Measurements from ENCODE around the gene SUMF2.
"Not testable (repeated sequence)": the region's sequence is repeated elsewhere in the genome, so short reads cannot be mapped to it uniquely, and the experiment has no call there.

Gene SUMF2

GRCh38 chr7:56063882-56064625 is at the start of gene SUMF2:
SUMF2 (plus strand) TSS chr7:56064286; CDS start chr7:56064312, 26 bp downstream.
- peak; percentile 83 for DNase-seq

DNA sequence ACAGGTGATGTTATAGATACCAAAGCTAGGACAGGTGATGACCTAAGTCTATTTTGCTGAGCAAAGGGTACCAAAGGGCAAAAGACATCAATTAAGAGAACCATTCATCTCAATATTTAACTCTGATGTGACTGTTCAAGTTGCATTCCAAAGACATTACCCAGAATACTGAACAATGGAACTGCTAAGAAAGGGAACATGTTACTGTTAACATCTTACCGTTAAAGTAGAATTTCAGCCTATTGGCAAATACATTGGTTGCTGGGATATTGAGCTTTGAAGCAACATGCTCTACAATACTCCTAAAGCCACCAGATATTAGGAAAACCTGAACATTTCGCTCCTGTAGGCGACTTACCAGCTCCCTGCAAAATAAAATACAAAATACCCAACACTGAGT is 47.1 kb upstream of the SUMF2 start:
- not testable (repeated sequence) for DNase-seq

- no peak for DNase-seq
Observed at GRCh38 chr7:56019501-56019900, 44.6 kb upstream of the SUMF2 start.

DNA sequence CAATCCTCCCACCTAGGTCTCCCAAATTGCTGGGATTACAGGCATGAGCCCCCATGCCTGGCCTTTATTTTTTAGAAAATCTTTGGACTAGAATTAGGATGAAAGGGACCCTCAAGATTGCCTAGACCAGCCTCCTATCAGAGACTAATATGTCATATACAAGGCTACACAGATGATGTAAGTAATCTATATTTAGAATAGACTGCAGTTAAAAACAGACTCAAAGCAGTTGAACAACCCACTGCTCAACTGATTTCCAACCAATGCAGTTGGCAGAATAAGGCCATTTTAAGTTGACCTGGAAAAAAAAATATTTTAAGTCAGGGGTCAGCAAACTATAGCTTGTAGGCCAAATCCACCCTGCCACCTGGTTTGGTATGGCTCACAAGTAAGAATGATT is 40.6 kb upstream of the SUMF2 start:
- no peak for DNase-seq

GRCh38 chr7:56026538-56026937 is 37.5 kb upstream of the SUMF2 start:
- DNase-seq = no peak

DNA sequence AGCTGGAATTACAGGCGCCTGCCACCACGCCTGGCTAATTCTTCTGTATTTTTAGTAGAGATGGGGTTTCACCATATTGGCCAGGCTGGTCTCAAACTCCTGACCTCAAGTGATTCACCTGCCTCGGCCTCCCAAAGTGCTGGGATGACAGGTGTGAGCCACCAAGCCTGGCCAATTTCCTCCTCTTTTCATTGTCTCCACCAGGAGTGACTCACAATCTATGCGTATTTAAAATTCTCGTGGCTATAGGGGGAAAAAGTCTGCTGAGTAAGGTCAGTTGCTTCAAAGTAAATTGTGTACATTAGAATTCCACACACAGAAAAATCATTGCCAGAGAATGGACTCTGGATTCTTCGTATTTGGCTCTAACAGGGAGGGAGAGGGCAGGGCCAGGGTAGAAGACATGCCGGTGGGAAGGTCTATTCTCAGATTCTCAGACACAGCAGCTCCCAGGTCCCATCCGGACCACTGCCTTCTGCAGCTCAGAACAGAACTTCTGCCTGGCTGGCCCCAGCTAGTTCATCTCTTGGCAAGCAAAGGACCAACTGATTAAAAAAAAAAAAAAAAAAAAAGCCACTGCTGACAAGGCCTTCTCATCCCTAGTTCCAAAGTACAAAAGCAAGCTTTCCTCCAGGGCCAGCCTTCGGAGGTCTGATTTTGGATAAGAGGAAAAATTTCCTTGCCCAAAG is 35.0 kb upstream of the SUMF2 start:
- DNase-seq = no peak

DNA sequence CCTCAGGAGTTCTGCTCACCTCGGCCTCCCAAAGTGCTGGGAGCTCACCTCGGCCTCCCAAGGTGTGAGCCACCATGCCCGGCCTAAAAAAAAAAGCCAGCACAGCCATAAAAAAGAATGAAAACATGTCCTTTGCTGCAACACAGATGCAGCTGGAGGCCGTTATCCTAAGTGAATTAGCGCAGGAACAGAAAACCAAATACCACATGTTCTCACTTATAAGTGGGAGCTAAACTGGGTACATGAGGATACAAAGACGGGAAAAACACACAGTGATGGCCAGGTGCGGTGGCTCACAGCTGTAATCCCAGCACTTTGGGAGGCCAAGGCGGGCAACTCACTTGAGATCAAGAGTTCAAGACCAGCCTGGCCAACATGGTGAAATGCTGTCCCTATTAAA is 33.7 kb upstream of the SUMF2 start:
- no peak for DNase-seq

DNA sequence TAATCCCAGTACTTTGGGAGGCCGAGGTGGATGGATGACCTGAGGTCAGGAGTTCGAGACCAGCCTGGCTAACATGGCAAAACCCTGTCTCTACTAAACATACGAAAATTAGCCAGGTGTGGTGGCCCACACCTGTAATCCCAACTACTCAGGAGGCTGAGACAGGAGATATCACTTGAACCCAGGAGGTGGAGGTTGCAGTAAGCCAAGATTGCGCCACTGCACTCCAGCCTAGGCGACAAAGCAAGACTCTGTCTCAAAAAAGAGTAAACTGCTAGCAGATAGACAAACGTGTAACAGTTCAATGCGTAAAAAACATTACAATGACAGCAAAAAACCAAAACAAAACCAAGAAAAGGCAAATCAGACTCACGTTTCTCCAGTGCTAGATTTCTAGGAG is 32.5 kb upstream of the SUMF2 start:
- not testable (repeated sequence) for DNase-seq

- not testable (repeated sequence) for DNase-seq
Observed at GRCh38 chr7:56032578-56032977, 31.5 kb upstream of the SUMF2 start.

GRCh38 chr7:56033671-56034432 is 30.2 kb upstream of the SUMF2 start:
- DNase-seq = peak; percentile 86

DNA sequence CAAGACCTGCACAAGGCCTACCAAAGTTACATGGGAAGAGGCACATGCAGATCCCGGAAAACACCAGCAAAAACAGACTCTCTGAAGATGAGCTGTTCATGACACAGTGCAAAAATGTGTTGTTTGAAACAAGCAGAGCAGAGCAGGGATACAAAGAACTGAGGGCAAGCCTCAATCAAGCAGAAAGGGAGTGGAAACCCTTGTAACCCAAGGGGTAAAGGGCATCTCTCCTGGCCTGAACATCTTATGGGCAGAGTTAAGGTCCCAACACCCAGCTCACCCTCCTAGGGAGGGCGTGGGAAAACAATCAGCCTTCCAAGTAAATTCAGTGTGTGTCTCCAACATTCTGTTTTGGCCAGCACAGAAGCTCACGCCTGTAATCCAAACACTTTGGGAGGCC is 23.4 kb upstream of the SUMF2 start:
- no peak for DNase-seq

- DNase-seq = not testable (repeated sequence)
Observed at GRCh38 chr7:56045758-56046157, 18.3 kb upstream of the SUMF2 start.

DNA sequence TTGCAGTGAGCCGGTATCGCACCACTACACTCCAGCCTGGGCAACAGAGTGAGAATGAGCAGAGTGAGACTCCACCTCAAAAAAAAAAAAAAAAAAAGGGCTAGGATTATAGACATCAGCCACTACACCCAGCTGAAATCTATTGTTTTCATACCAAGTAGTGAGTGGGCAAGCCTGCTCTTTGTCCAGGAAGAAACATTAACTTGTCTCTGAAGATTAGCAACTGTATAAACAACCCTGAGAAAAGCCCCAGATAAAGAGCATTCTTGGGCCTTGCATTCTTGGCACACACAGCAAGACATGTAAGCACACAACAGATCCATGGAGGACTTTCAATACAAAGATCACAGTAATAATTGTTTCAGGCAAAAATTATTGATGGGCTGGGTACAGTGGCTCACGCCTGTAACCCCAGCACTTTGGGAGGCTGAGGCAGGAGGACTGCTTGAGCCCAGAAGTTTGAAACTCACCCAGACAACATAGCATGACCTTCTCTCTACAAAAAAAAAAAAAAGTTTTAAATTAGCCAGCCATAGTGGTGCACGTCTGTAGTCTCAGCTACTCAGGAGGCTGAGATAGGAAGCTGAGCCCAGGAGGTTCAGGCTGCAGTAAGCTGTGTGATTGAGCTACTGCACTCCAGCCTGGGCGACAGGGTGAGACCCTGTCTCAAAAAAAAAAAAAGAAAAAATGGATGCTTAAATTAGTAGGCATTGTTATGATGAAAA is 17.2 kb upstream of the SUMF2 start:
- no peak for DNase-seq

DNA sequence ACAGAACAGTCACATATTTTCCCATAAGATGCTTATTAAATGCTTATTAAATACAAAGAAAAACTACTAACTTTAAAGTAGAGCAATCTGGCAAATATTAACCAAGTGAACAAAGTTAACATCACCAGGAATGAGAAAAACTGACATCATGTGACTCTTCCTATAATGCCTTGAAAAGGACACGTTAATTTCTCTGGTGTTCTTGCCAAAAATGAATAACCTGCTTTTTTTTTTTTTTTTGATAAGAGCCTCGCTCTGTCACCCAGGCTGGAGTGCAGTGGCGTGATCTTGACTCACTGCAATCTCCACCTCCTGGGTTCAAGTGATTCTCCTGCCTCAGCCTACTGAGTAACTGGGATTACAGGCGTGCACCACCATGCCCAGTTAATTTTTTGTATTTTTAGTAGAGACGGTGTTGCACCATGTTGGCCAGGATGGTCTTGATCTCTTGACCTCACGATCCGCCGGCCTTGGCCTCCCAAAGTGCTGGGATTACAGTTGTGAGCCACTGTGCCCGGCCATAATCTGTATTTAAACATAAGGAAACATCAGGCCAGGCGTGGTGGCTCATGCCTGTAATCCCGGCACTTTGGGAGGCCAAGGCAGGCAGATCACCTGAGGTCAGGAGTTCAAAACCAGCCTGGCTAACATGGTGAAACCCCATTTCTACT is 16.5 kb upstream of the SUMF2 start:
- not testable (repeated sequence) for DNase-seq

DNA sequence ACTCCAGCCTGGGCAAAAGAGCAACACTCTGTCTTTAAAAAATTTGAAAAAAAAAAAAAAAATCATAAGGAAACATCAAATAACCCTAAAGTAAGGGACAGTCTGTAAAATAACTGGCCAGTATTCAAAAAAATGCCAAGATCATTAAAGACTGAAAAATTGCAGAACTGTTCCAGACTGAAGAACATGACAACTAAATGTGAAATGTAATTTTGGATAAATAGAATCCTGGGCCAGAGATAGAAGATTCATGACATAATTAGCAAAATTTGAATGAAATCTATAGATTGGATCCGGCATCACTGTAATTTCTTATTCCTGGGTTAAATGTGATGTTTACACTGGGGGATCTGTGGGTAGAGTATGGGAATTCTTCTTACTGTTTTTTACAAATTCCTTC is 15.8 kb upstream of the SUMF2 start:
- DNase-seq = no peak

- not testable (repeated sequence) for DNase-seq
Observed at GRCh38 chr7:56048763-56049162, 15.3 kb upstream of the SUMF2 start.

GRCh38 chr7:56051053-56051338 is 13.1 kb upstream of the SUMF2 start:
- no peak for DNase-seq

- DNase-seq = peak; percentile 96
Observed at GRCh38 chr7:56051339-56052191, 12.5 kb upstream of the SUMF2 start, which contains the start of the genes CCT6A and PSPH. CCT6A (plus strand) TSS chr7:56051765; CDS start chr7:56051849, 84 bp downstream. PSPH (minus strand) TSS chr7:56051444; CDS start chr7:56021212, 30,232 bp downstream.

GRCh38 chr7:56053379-56053778 is 10.7 kb upstream of the SUMF2 start:
- DNase-seq = no peak

- no peak for DNase-seq
Observed at GRCh38 chr7:56053993-56054392, 10.1 kb upstream of the SUMF2 start.

- no peak for DNase-seq
Observed at GRCh38 chr7:56062382-56062781, 1.7 kb upstream of the SUMF2 start.

DNA sequence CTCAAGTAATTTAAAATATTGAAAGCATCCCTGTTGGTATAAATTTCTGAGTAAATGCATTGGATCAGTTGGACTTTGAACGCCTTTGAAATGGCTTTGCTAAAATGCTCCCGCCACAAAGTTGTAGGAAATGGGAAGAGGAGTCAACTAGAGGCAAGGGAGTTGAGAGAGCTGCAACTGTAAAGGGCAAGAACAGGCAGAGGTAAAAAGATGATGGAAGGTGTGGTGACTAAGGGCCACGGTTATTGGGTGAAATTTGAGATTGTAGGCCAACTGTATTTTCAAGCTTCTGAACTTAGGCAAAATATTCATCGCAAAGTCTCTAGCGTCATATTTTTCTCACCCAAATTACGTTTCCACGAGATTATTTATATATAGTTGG is 595 bp upstream of the SUMF2 start:
- no peak for DNase-seq

Measured in NCI-H1436 (cell line).